Measurements from ENCODE around the gene ACOD1.

The ACOD1 gene

GRCh38 chr13:76993021-76993420, 44.7 kb downstream of the ACOD1 start:
- no peak for DNase-seq

DNA sequence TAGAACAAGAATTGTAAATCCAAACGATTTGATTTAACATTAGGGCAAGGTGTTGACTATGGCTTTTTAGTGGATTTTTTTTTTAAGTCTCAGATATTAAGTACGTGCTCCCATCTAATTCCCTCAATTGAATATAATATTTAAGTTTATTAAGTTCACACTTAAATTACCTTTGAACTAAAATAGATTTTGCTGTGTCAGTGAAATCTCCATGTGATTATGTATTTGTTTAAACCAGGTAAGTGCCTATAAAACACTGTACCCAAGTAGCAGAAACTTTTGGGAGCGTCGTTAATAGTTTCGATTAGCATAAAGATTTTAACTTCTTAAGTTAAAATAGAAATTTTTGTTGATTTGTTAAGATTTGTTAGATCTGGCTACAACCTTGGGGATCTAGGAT, 45.2 kb downstream of the ACOD1 start:
- no peak for DNase-seq

DNA sequence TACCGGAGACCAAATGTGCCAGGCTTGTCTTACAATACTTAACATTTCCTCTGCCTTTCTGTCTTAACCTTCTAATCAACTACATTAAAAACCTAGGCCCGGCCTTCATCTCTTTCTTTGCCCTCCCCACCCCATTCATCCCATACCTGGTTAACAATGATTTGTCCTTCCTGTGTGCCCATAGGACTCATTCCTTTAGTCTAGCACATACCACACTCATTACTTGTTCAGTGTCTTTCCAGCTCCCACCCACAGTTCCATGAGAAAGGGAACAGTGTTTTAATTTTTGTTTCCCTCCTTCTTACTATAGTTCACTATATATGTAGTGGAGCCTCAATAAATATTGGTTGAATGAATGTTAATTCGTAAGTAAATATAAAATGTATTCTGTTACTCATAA, 46.0 kb downstream of the ACOD1 start:
- no peak for DNase-seq

GRCh38 chr13:77000475-77000874, 52.2 kb downstream of the ACOD1 start:
- no peak for DNase-seq

DNA sequence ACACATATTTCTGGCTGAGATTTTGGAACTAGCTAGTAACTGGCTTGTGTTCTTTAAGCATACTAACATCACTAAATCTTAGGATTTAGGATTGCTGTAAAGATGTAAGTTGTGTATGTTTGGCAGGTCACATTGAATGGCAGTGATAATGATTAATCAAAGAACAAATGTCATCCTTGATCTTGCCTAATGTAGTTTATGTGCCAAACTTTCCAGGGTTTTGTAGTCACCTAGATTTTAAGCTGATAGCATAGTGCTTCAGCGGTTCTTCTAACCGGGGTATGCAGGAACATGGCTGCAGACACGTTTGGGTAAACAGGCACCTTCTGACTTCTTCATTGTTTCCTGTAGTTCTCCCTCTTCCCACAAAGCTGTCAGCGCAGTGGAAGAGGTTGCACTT, 53.2 kb downstream of the ACOD1 start:
- no peak for DNase-seq

- DNase-seq = no peak
Observed at GRCh38 chr13:77001963-77002587, 53.8 kb downstream of the ACOD1 start.

DNA sequence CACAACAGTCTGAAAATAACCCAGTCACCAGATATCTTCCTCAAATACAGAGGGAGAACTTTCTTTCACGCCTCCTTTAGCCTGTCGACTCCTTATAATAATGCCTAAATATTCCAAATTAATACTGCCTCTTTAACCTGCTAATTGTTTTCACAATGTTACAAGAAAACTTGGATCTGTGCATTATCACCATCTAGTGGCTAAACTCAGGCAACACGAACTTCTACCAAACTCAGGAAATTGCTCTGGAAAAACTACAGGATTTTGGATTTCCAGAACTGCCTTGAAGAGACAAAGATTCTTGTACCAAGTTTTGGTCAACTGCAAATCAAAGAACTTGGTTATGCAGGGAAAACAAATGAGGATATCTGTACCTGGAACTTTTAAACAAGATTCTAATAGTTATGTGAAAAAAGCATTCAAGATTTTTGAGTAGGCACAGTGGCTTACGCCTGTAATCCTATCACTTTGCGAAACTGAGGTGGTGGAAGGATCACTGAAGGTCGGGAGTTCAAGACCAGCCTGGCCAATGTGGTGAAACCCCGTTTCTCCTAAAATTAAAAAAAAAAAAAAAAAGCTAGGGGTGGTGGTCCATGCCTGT, 54.4 kb downstream of the ACOD1 start:
- no peak for DNase-seq

Data from NCI-H187 (cell line).